ENCODE results near the gene OR6C2.
"Not testable (repeated sequence)": the region's sequence is repeated elsewhere in the genome, so short reads cannot be mapped to it uniquely, and the experiment has no call there.

OR6C2 gene

GRCh38 chr12:55443776-55444175 is at the start of gene OR6C2:
Gene OR6C2 (plus strand): TSS chr12:55444076. CDS start chr12:55452214, 8,138 bp downstream.
- no peak for DNase-seq (ENCODE audit: low read depth in 2 of 2)

- DNase-seq (ENCODE audit: low read depth in 2 of 2): no peak
Measured at GRCh38 chr12:55396326-55396725, 47.5 kb upstream of the OR6C2 start.

- DNase-seq (ENCODE audit: low read depth in 2 of 2): no peak
Measured at GRCh38 chr12:55400229-55400628, 43.6 kb upstream of the OR6C2 start, which contains the start of gene OR6C65. Gene OR6C65 (plus strand): TSS chr12:55400529. CDS start chr12:55400529, 0 bp downstream.

- no peak for DNase-seq (ENCODE audit: low read depth in 2 of 2)
Measured at GRCh38 chr12:55407866-55408265, 36.0 kb upstream of the OR6C2 start.

- DNase-seq (ENCODE audit: low read depth in 2 of 2): not testable (repeated sequence)
Measured at GRCh38 chr12:55409133-55409532, 34.7 kb upstream of the OR6C2 start.

- not testable (repeated sequence) for DNase-seq (ENCODE audit: low read depth in 2 of 2)
Measured at GRCh38 chr12:55412138-55412537, 31.7 kb upstream of the OR6C2 start.

GRCh38 chr12:55413498-55414388 is 30.1 kb upstream of the OR6C2 start:
- not testable (repeated sequence) for DNase-seq (ENCODE audit: low read depth in 2 of 2)

GRCh38 chr12:55414396-55414823 is 29.5 kb upstream of the OR6C2 start:
- DNase-seq (ENCODE audit: low read depth in 2 of 2): not testable (repeated sequence)

GRCh38 chr12:55414889-55415288 is 29.0 kb upstream of the OR6C2 start:
- not testable (repeated sequence) for DNase-seq (ENCODE audit: low read depth in 2 of 2)

GRCh38 chr12:55416961-55417360 is 26.9 kb upstream of the OR6C2 start:
- no peak for DNase-seq (ENCODE audit: low read depth in 2 of 2)

- DNase-seq (ENCODE audit: low read depth in 2 of 2): no peak
Measured at GRCh38 chr12:55420307-55420962, 23.4 kb upstream of the OR6C2 start.

GRCh38 chr12:55425954-55426353 is 17.9 kb upstream of the OR6C2 start, which contains the start of gene OR6C76:
Gene OR6C76 (plus strand): TSS chr12:55426254. CDS start chr12:55426254, 0 bp downstream.
- no peak for DNase-seq (ENCODE audit: low read depth in 2 of 2)

- DNase-seq (ENCODE audit: low read depth in 2 of 2): no peak
Measured at GRCh38 chr12:55428331-55429243, 15.3 kb upstream of the OR6C2 start.

GRCh38 chr12:55441233-55441632 is 2.6 kb upstream of the OR6C2 start:
- not testable (repeated sequence) for DNase-seq (ENCODE audit: low read depth in 2 of 2)

GRCh38 chr12:55445357-55445756 is 1.5 kb downstream of the OR6C2 start:
- DNase-seq (ENCODE audit: low read depth in 2 of 2): no peak

- no peak for DNase-seq (ENCODE audit: low read depth in 2 of 2)
Measured at GRCh38 chr12:55446326-55446725, 2.5 kb downstream of the OR6C2 start.

- no peak for DNase-seq (ENCODE audit: low read depth in 2 of 2)
Measured at GRCh38 chr12:55448825-55449224, 4.9 kb downstream of the OR6C2 start.

GRCh38 chr12:55464926-55465325 is 21.1 kb downstream of the OR6C2 start:
- DNase-seq (ENCODE audit: low read depth in 2 of 2): not testable (repeated sequence)

- DNase-seq (ENCODE audit: low read depth in 2 of 2): no peak
Measured at GRCh38 chr12:55467836-55468235, 24.0 kb downstream of the OR6C2 start.

GRCh38 chr12:55469291-55469690 is 25.4 kb downstream of the OR6C2 start:
- no peak for DNase-seq (ENCODE audit: low read depth in 2 of 2)

- no peak for DNase-seq (ENCODE audit: low read depth in 2 of 2)
Measured at GRCh38 chr12:55470088-55470829, 26.4 kb downstream of the OR6C2 start, which contains the start of gene OR6C70. Gene OR6C70 (minus strand): TSS chr12:55470138. CDS start chr12:55470138, 0 bp downstream.

Measured in fibroblast of skin of left biceps (primary cell).